Activated CD8-positive, alpha-beta memory T cell treated with anti-CD3 and anti-CD28 coated beads, Interleukin-2, amount 50 U/mL, for 48 hours (primary cell): ENCODE results near the gene KCNJ10.

Experiments used
- DNase-seq: peaks from one replicate; pipeline ENCODE4 v3.0.0-alpha.2; 2020

KCNJ10 gene

DNA sequence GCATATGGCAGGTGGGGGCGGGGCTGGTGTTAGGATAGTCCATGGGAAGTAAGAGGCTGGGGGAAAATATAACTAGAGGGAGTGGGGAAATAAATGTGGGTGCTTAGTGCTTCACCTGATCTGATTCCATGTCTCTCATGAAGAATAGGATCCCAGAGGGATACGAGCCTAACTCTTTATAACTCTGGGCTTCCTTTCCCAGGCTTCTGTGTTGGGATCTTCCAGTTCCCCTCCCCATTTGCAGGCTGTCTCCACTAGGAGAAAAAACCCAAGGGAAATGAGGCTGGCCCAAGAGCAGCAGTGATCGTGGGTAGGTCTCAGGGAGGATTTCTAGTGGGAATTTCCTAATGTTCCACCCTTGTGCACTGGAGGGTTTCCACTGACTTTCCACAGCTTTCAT is 13.0 kb upstream of the KCNJ10 start:
- no peak for DNase-seq

DNA sequence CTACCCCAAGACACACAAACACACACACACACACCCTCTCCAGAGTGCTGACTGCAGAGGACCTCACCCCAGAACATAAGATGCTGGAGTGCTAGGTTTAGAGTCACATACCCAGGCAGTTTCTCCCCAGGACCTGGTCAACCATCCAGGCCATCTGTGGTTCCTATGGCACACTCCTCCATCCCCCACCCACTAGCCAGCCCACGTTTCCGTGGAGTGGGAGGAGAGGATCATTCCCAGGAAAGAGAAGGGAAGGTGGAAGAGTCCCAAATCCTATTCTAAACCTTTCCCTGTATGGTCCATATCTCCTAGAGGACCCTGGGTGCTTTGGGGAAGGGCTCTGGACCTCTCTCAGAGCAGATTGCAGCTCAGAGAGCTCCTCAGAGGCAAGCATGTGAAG is 12.5 kb upstream of the KCNJ10 start:
- no peak for DNase-seq

- no peak for DNase-seq
Observed at GRCh38 chr1:160081261-160081936, 11.4 kb upstream of the KCNJ10 start, which contains the start of gene KCNJ9. TSS of gene KCNJ9 (plus strand) at chr1:160081538. CDS start at chr1:160084031, 2,493 bp downstream.

DNA sequence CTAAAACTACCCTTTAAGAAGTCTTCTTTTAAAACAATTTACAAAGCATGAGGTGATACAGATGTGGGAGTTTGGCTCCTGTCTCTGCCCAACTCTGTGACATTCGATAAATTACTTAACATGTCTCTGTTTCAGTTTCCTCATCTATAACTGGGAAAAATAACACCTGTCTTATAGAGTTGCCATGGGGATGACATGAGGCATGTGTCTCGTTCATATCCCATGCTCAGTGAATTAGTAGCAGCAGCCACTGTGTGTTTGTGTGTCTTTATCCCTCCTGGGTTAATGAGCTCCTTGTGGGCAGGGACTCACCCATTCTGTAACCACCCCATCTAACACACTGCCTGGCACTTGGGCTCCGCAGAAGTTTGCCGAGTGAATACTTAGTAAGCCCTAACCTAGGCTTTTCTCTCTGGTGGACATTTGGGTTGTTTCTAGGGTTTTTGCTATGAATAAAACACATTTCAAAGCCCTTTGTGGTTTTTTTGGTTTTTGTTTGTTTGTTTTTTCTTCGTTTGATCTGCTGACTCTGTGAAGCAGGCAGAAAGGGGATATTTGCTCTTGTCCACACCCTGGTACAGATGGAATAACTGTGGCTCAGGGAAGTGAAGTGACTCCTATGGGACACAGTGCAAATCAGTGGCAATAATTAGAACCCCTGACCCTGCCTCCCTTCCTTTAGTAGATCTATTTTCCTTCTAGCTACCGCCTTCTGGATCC is 10.6 kb upstream of the KCNJ10 start:
- no peak for DNase-seq

- DNase-seq = no peak
Observed at GRCh38 chr1:160079448-160079847, 9.5 kb upstream of the KCNJ10 start.

- DNase-seq = peak; percentile 86
Observed at GRCh38 chr1:160078512-160079195, 8.7 kb upstream of the KCNJ10 start.

DNA sequence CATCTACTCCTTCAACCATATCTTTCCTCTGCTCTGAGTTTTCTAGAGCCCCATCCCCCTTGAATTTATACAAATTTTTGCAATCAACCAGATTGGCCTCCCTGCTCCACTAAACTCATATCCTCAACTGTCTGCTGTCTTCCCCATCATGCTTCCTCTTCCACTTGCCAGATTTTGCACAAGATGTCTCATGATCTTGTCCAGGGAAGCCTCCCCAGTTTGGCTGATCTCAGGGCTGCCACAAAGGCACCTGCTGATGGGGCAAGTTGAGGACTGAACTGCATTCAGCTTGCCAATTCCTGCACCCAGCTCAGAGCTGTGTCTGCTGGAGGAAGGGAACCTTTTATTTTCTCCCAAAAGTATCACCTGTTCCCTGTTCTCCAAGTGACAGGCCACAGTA is 7.5 kb upstream of the KCNJ10 start:
- DNase-seq = no peak

- no peak for DNase-seq
Observed at GRCh38 chr1:160076295-160076694, 6.3 kb upstream of the KCNJ10 start.

DNA sequence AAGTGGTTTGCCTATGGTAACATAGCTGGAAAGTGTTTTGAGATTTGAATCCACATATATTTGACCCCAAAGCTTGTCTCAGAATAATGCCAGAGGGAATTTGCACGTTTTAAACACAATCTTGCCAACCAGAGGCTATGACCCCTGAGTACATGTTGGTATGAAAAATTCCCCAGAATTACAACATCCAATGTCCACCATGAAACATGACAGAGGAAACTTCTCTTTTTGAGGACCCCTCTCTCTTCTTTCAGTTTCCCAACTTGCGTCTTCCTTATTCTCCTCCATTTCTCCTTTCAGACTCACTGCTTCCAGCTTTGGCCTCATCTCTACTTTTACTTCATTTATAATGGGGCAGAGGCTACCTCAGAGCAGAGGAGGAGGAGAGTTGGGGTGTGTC is 5.9 kb upstream of the KCNJ10 start:
- DNase-seq = no peak

DNA sequence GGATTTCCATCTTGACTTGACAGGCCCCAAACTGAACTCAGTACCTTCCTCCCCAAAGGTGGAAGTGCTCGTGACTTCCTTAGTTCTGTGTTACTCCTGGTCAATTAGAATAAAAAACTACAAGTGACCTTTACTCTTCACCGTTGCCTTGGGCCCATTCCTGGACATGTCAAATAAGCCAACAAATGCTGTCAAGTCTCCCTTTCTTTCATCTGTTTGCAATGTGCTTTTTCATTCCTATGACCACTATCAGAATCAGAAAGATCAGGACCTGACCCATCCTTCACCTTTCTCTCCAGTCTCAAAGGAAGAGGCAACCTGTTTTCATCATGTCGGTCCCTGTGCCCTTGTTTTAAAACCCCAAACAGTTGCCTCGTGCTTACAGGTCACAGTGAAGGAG is 4.9 kb upstream of the KCNJ10 start:
- DNase-seq = no peak

DNA sequence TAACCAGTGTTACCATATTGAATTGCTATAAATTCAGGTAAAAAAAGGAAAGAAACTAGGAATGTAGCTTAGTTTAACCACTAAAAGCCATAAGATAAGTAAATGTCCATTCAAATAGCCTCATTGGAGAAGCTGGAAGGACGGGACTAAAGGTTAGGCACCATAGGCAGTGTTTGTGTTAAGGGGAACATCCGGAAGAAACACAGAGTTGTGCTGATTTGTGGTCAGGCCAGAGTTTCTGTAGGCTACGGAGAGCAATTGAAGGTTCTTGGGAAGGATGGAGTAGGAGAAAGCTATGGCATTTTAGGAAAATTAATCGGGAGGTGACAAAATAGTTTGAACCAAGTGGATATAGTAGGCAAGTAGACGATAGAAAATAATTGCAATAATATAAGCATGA is 1.3 kb upstream of the KCNJ10 start:
- DNase-seq = no peak

DNA sequence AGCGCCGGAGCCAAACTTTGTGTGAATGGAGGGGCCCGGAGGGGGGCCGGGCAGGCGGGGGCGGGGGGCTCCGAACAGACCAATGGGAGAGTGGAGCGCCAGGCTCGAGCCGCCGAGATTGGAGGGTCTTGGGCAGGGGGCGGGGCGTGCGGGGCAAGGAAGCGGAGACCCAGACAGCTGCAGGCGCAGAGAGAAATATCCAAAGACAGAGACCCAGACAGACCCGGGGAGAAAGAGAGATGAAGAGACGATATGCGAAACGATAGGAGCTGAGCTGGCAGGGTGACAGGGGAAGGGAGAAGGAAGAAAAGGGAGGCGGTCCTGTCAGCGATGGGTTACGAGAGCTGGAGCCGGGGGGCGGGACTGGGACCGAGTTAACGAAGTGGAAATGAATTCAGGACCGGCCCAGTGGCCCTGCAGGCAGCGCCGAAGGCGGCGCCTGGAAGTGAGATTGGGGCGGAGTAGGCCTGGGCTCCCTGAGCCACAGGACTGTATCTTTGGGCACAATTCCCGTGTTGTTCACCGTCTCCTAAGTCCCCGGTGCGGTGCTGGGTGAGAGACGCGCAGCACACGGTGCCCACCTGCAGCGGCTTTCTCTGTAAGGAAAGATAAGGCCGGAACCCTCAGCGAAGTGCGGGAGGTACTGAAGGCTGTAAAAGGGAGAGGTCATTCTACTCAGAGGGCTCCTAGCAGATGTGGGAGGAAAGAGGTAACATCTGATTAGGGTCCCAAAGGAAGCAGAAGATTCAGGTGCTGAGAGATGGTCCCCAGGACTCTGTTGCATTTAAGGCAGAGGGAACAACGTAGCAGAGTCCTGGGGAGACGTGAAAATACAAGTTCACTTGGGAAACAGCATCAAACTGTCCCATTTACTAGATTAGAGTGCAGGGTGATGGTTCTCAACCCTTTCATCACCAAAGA is 543 bp upstream of the KCNJ10 start:
- DNase-seq = peak; percentile 83

DNA sequence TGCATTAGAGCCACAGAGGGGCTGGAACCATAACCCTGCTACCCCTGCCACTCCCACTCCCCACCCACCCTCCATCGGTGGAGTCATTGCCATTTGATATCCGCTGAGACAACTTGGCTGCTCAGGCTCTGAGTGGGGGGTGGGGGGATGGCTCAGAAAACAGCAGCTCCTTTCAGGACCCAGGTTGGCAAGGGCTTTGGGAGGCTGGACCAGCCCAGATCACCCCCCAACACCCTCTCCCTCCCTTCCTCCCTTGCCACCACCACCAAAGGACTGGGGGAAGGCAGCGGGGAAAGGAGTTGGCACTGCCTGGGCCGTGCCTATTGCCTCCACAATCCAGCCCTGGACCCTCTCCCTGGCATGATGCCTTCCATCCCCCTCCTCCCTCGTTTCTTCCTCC is 1.7 kb downstream of the KCNJ10 start:
- DNase-seq = no peak

DNA sequence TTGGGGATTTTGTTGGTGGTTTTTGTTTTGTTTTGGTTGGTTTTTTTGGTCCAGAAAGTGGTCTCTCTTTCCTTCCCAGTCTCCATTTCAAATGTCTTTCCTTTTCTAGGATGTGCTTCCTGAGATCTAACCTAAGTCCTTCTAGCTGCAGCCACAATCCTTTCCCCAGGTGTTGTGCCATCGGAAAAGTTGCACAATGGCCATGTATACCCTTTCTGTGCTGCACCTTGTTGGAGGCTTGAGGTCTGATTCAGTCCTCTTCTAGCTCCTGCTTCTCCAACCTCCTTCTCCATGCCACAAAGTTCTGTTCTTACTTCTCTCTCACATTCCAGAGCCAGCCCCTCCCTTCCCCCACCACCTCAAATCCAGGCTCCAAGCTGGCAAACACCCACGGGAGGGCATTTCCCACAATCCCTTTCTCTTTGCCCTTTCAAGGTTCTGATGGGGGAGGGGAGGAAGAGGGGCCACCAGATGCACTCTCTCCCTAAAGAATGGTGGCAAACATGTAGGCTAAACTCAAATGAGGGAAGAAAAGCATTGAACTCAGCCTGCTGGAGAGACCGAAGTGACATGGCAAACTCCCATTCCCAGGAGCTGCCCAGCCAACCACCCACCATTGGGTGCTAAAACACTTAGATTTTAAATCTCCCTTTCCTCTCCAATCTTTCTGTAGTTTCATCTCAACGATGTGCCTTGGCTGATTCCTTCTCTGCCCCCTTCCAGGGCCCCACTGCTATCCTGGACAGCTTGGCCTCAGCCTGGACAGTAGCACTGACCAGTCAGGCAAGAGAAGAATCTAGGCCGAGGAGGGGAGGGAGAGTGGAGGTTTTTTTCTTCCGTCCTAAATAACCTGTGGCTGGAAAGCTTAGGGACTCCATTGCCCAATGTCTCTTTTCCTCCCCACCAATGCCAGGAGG is 2.9 kb downstream of the KCNJ10 start:
- DNase-seq = no peak

DNA sequence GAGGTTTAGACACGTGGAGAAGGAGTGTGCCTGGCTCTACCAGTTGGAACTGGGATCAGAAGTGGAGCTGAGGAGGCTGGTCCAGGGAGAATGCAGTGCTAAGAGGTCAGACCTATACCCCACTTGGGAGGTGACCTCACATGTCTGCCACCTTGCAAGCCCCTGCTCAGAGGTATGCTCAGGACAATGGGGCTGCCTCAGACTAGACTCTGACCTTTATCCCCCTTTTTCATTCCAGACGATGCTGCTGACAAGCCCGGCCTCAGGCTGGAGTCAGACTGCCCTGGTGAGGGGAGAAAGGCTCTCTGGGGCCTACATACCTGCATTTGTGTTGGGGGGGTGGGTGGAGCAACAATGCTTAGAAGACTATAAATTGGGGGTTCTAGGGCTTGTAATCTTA is 5.2 kb downstream of the KCNJ10 start:
- DNase-seq = no peak

DNA sequence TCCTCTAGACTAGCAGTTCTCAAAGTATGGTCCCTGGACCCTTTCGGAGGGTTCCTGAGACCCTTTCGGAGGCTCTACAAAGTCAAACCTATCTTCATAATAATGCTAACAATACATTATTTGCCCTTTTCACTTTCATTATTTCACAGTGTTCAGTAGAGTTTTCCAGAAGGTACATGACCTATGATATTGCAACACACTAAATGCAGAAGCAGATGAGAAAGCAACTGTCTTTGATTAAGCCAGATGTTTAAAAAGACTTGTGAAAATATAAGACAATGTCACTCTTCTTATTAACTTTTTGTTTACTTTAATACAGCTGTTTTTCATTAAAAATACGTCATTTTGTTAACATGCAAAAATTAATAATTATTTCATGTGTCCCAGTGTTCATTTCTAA is 5.8 kb downstream of the KCNJ10 start:
- no peak for DNase-seq

- DNase-seq = no peak
Observed at GRCh38 chr1:160063176-160063575, 6.8 kb downstream of the KCNJ10 start.

- no peak for DNase-seq
Observed at GRCh38 chr1:160062230-160062532, 7.8 kb downstream of the KCNJ10 start.

DNA sequence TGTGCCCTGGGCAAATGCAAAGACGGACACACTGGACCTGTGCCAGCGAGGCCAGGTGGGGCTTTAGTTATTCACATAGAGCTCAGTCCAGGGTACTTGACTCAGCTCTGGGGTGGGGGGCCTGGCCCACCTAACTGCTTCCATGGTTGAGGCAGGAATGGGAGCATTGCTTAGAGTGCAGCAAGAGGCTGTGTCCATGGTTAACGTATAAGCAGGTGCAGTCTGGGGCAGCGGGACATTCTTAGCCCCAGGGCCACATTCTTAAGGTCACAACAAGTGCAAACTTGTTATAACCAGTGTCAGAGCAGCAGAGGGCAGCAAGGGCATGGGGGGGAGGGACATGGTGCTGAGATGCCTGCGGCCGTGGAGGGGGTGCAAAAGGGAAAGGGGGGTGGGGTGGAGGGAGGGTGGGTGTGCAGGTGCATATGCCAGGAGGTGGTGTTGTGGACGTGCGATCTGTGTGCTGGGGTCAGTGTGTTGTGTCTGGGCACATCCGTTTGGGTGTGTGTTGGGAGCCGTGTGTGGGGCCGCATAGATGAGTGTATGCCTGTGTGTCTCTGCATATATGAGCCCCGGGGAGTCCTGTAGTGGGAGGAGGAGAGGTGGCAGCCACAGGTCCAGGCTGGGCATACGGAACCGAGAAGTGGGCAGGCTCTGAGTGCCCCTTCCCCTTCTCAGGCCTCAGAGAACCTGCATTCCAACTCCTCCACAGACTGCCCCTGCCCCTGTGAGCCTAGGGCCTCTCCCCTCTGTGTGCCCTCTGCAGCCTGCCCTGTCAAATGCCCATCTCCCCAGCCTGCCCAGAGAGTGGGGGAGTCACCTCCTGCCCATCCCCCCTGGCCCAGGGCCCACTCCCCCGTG is 8.4 kb downstream of the KCNJ10 start:
- DNase-seq = no peak

- no peak for DNase-seq
Observed at GRCh38 chr1:160058087-160058486, 11.9 kb downstream of the KCNJ10 start.

GRCh38 chr1:160056648-160057169 is 13.3 kb downstream of the KCNJ10 start:
- no peak for DNase-seq
